Prostate gland (tissue), 2 donors: ENCODE data around the gene RPL26. TPM values are rescaled to one million over a fixed set of nuclear protein-coding genes. Genes with fewer than 3 reads are reported as not detected.

ENCODE experiments used
- DNase-seq: peaks from one replicate; pipeline ENCODE4 v3.0.0-alpha.2; 2019; ENCODE audit warnings: low spot score
- H3K27ac ChIP-seq, 2 donors: fragments of 200-600 bp; sonication (generic); 2 replicates each; pipeline ENCODE4 v1.5.1; 2017 to 2019
- H3K27me3 ChIP-seq: fragments of 200-600 bp; sonication (generic); replicated peaks from 2 replicates; pipeline ENCODE4 v1.5.1; 2019; ENCODE audit not compliant: insufficient read depth
- H3K36me3 ChIP-seq, 2 donors: fragments of 200-600 bp; sonication (generic); 1 replicate in 1 of 2; 2 replicates in 1 of 2; pipeline versions ENCODE4 v1.5.1 to v1.8.1; 2017 to 2019
- H3K4me1 ChIP-seq: fragments of 200-600 bp; sonication (generic); replicated peaks from 2 replicates; pipeline ENCODE4 v1.5.1; 2019
- H3K4me3 ChIP-seq, 2 donors: fragments of 200-600 bp; sonication (generic); 2 replicates each; pipeline ENCODE4 v1.5.1; 2017 to 2019
- H3K9me3 ChIP-seq: fragments of 200-600 bp; sonication (generic); 2 replicates; pipeline ENCODE4 v1.5.1; 2017
- POLR2A ChIP-seq: fragments of 450-650 bp; IDR thresholded peaks from one replicate; pipeline ENCODE4 v1.6.1; 2016; ENCODE audit warnings: antibody characterized with exemption, mild to moderate bottlenecking
- POLR2AphosphoS5 ChIP-seq: sonication (generic); formaldehyde crosslinking; IDR thresholded peaks from one replicate; pipeline ENCODE4 v1.6.1; 2017; ENCODE audit warnings: antibody characterized with exemption
- WGBS: methylation state at CpG from one replicate; pipeline ENCODE4 v1.1.5; 2018; 5-methylcytosine and 5-hydroxymethylcytosine counted together
- intact Hi-C: fragments of 100-400 bp; cut with DNase I; formaldehyde crosslinking; loops from one replicate; pipeline ENCODE4 v1.14.2; 2022
- total RNA-seq, 2 donors: library from RNA; depleted of rRNA; stranded (reverse); fragments of >200 nt; gene quantifications; one replicate each; pipeline ENCODE4 v1.1.0, GENCODE V29; 2016
- TF ChIP-seq, protein P1 (sequence below), 4 experiments: fragments of 200-600 bp in 2 of 4; fragments of 450-650 bp in 2 of 4; sonication (generic) in 2 of 4; IDR thresholded peaks; 1 replicate in 3 of 4; 2 replicates in 1 of 4; pipeline ENCODE4 v1.5.1; 2016 to 2019; ENCODE audit warnings: antibody characterized with exemption in 4 of 4, mild to moderate bottlenecking in 2 of 4, moderate library complexity in 2 of 4

Gene RPL26
- total RNA-seq, 2 donors from 2014 or later: 1,762 to 3,819 TPM

GRCh38 chr17:8406174-8406573 is 23.2 kb upstream of the RPL26 start:
- no peaks in the 10 kb centered on the region for H3K4me1 ChIP-seq
- intact Hi-C loops: no loop called here
- H3K27me3 ChIP-seq: no peaks in the 10 kb centered on the region
- H3K27ac ChIP-seq: no peak overlapping the region
- no peak overlapping the region for H3K4me3 ChIP-seq
- no peaks in the 10 kb centered on the region for H3K36me3 ChIP-seq
- TF ChIP-seq, protein P1, sequence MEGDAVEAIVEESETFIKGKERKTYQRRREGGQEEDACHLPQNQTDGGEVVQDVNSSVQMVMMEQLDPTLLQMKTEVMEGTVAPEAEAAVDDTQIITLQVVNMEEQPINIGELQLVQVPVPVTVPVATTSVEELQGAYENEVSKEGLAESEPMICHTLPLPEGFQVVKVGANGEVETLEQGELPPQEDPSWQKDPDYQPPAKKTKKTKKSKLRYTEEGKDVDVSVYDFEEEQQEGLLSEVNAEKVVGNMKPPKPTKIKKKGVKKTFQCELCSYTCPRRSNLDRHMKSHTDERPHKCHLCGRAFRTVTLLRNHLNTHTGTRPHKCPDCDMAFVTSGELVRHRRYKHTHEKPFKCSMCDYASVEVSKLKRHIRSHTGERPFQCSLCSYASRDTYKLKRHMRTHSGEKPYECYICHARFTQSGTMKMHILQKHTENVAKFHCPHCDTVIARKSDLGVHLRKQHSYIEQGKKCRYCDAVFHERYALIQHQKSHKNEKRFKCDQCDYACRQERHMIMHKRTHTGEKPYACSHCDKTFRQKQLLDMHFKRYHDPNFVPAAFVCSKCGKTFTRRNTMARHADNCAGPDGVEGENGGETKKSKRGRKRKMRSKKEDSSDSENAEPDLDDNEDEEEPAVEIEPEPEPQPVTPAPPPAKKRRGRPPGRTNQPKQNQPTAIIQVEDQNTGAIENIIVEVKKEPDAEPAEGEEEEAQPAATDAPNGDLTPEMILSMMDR (IDR thresholded peaks at IDR 0.05): no peak
- TF ChIP-seq POLR2AphosphoS5 (no peak), POLR2A (no peak)
- no peaks in the 10 kb centered on the region for H3K9me3 ChIP-seq
- DNase-seq: no peak
- 85% methylated on average over 2 of the region's 2 CpGs for WGBS

DNA sequence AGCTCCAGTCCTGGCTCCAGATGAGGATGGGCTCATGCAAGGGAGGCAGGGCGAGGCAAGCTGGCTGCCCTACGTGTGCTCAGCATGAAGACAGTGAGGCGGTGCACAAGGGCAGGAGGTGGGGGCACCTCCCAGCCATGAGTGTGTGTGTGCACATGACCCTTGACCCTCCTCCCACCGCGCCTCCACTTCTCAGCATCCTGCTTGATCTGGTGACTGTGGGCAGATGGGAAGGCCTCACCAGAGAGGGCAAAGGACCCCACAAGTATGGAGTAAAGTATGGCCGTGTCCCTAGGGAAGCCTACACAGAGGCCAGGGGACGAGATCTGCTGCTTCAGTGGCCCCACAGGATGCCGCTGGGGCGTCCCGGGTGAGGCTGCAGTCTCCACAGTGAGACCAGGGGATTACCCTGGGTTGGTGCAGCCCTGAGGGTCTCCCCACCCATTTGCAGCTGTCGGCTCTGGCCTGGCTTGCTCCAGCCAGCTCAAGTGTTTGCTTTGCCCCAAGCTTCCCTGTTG is 22.6 kb upstream of the RPL26 start:
- intact Hi-C loops: no loop called here
- H3K36me3 ChIP-seq: no peaks in the 10 kb centered on the region
- TF ChIP-seq, protein P1 (IDR thresholded peaks at IDR 0.05): no peak
- no peak for TF ChIP-seq POLR2AphosphoS5
- no peak for TF ChIP-seq POLR2A
- H3K4me1 ChIP-seq: no peaks in the 10 kb centered on the region
- DNase-seq: no peak
- WGBS: 88% methylated on average over 10 of the region's 11 CpGs
- H3K4me3 ChIP-seq: no peak overlapping the region
- no peaks in the 10 kb centered on the region for H3K9me3 ChIP-seq
- H3K27me3 ChIP-seq: no peaks in the 10 kb centered on the region
- H3K27ac ChIP-seq: no peak overlapping the region

- no peak overlapping the region for H3K27ac ChIP-seq
- WGBS: 82% methylated on average over 11 of the region's 11 CpGs
- no peaks in the 10 kb centered on the region for H3K4me1 ChIP-seq
- H3K36me3 ChIP-seq: no peaks in the 10 kb centered on the region
- H3K9me3 ChIP-seq: no peaks in the 10 kb centered on the region
- no peak overlapping the region for H3K4me3 ChIP-seq
- DNase-seq: no peak
- intact Hi-C loops: no loop called here
- no peaks in the 10 kb centered on the region for H3K27me3 ChIP-seq
- no peak for TF ChIP-seq POLR2AphosphoS5
- no peak for TF ChIP-seq POLR2A
- TF ChIP-seq, protein P1 (IDR thresholded peaks at IDR 0.05): no peak
These were observed 20.0 kb upstream of the RPL26 start for GRCh38 chr17:8402921-8403536.

DNA sequence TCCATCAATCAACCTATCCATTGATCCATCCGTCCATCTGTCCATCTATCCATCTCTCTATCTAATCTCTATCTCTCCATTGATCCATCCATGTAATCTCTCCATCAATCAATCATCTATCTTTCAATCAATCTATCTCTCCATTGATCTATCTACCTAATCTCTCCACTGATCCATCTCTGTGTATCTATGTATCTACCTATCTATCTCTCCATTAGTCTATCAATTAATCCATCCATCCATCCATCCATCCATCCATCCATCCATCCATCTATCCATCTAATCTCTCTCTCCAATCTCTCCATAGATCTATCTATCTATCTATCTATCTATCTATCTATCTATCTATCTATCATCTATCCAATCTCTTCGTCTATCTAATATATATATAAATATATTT is 18.1 kb upstream of the RPL26 start:
- no peak for TF ChIP-seq POLR2A
- TF ChIP-seq POLR2AphosphoS5: no peak
- TF ChIP-seq, protein P1 (IDR thresholded peaks at IDR 0.05): no peak
- H3K36me3 ChIP-seq: no peaks in the 10 kb centered on the region
- H3K27me3 ChIP-seq: peaks cover 5% of the 10 kb centered on the region
- WGBS: 96% methylated on average over 2 of the region's 2 CpGs
- no peak for DNase-seq
- no peak overlapping the region for H3K4me3 ChIP-seq
- H3K4me1 ChIP-seq: no peaks in the 10 kb centered on the region
- no peaks in the 10 kb centered on the region for H3K9me3 ChIP-seq
- intact Hi-C loops: no loop called here
- no peak overlapping the region for H3K27ac ChIP-seq

DNA sequence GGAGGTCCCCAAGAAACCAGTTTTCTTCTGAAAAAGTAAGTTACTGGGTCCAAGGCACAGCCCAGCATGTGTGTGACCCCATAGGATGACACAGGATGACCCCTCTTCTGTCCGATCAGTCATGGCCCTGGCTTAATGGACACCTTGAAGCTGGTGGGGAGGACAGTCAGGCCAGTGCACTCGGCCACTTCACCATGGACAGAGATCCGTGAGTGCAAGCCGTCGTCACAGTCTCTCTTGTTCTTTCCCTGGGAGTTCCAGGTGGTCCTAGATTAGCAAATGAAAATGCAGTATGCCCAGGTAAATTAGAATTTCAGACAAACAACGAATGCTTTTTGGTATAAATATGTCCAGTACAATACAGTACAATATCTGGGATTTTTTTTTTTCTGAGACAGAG is 16.0 kb upstream of the RPL26 start:
- no peak overlapping the region for H3K4me3 ChIP-seq
- peaks cover 5% of the 10 kb centered on the region for H3K27me3 ChIP-seq
- H3K4me1 ChIP-seq: no peaks in the 10 kb centered on the region
- no peak for DNase-seq
- intact Hi-C loops: no loop called here
- no peak overlapping the region for H3K27ac ChIP-seq
- 60% methylated on average over 6 of the region's 6 CpGs for WGBS
- H3K9me3 ChIP-seq: no peaks in the 10 kb centered on the region
- TF ChIP-seq POLR2A (no peak), POLR2AphosphoS5 (no peak)
- TF ChIP-seq, protein P1 (IDR thresholded peaks at IDR 0.05): no peak
- no peaks in the 10 kb centered on the region for H3K36me3 ChIP-seq
